ENCODE results near the gene AOC3. TPM values are rescaled to one million over a fixed set of nuclear protein-coding genes. Genes with fewer than 3 reads are reported as not detected.

Gene AOC3
- total and polyA plus RNA-seq, 2 of the 13 experiments (the other 11 are each of a cell fraction or from before 2014, with no cell fraction given) = 8.7 to 51.7 TPM

GRCh38 chr17:42886283-42887176 lies 35.5 kb downstream of the AOC3 start (continued):
- TF ChIP-seq, protein P1, sequence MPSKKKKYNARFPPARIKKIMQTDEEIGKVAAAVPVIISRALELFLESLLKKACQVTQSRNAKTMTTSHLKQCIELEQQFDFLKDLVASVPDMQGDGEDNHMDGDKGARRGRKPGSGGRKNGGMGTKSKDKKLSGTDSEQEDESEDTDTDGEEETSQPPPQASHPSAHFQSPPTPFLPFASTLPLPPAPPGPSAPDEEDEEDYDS (CRISPR knock-in tag; IDR thresholded peaks at IDR 0.05) = no peak; the same call in 1 of the 2 replicates
- peak; percentile 95; the same call in 1 of the 2 replicates for TF ChIP-seq ZNF691 (CRISPR knock-in tag; IDR thresholded peaks at IDR 0.05; ENCODE audit: borderline replicate concordance, low read depth)
- TF ChIP-seq, protein P2, sequence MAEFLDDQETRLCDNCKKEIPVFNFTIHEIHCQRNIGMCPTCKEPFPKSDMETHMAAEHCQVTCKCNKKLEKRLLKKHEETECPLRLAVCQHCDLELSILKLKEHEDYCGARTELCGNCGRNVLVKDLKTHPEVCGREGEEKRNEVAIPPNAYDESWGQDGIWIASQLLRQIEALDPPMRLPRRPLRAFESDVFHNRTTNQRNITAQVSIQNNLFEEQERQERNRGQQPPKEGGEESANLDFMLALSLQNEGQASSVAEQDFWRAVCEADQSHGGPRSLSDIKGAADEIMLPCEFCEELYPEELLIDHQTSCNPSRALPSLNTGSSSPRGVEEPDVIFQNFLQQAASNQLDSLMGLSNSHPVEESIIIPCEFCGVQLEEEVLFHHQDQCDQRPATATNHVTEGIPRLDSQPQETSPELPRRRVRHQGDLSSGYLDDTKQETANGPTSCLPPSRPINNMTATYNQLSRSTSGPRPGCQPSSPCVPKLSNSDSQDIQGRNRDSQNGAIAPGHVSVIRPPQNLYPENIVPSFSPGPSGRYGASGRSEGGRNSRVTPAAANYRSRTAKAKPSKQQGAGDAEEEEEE (CRISPR knock-in tag; IDR thresholded peaks at IDR 0.05; ENCODE audit: borderline replicate concordance) = 0 out of 2 replicates have a peak, but pooled peaks have one; percentile 46
- 0 out of 2 replicates have a peak, but pooled peaks have one; percentile 69 for TF ChIP-seq ZNF543 (CRISPR knock-in tag; IDR thresholded peaks at IDR 0.05)
- TF ChIP-seq ZNF292 (CRISPR knock-in tag; IDR thresholded peaks at IDR 0.05; ENCODE audit: borderline replicate concordance, low read depth) = peak; percentile 98
- no peak for TF ChIP-seq TCF12 (IDR thresholded peaks at IDR 0.05)
- TF ChIP-seq TCF12 (CRISPR knock-in tag; IDR thresholded peaks at IDR 0.05) = no peak
- peak; percentile 69 for TF ChIP-seq ZNF747 (CRISPR knock-in tag; IDR thresholded peaks at IDR 0.05; ENCODE audit: borderline replicate concordance)
- TF ChIP-seq KDM2A (CRISPR knock-in tag; IDR thresholded peaks at IDR 0.05; ENCODE audit: borderline replicate concordance, low read depth) = peak; percentile 78; the same call in 1 of the 2 replicates
- no peak for TF ChIP-seq ZFP62 (CRISPR knock-in tag; IDR thresholded peaks at IDR 0.05)
- TF ChIP-seq GFI1 (CRISPR knock-in tag; IDR thresholded peaks at IDR 0.05; ENCODE audit: borderline replicate concordance) = no peak
- TF ChIP-seq ZNF558 (CRISPR knock-in tag; IDR thresholded peaks at IDR 0.05; ENCODE audit: borderline replicate concordance) = no peak
- no peak for TF ChIP-seq SMARCE1 (IDR thresholded peaks at IDR 0.05; ENCODE audit: borderline replicate concordance)
- TF ChIP-seq AGO2 (optimal IDR thresholded peaks at IDR 0.05; ENCODE audit: low read depth, low read length) = no peak
- peak; percentile 44; the same call in 1 of the 2 replicates for TF ChIP-seq SP4 (CRISPR knock-in tag; IDR thresholded peaks at IDR 0.05)
- peak; percentile 63; the same call in 1 of the 2 replicates for TF ChIP-seq ZMYM4 (CRISPR knock-in tag; IDR thresholded peaks at IDR 0.05)
- TF ChIP-seq NR1H2 (CRISPR knock-in tag; IDR thresholded peaks at IDR 0.05; ENCODE audit: borderline replicate concordance, low read depth) = 0 out of 2 replicates have a peak, but pooled peaks have one; percentile 36
- TF ChIP-seq ZNF891 (CRISPR knock-in tag; IDR thresholded peaks at IDR 0.05) = peak; percentile 78; the same call in 1 of the 2 replicates
- peak; percentile 88 for TF ChIP-seq HNF4G (IDR thresholded peaks at IDR 0.05; ENCODE audit: borderline replicate concordance, low read depth, low read length)
- TF ChIP-seq HNF4G (CRISPR knock-in tag; IDR thresholded peaks at IDR 0.05; ENCODE audit: borderline replicate concordance, low read depth) = peak; percentile 98
- TF ChIP-seq TBX2 (CRISPR knock-in tag; IDR thresholded peaks at IDR 0.05; ENCODE audit: borderline replicate concordance) = peak; percentile 88
- peak; percentile 59; the same call in 1 of the 2 replicates for TF ChIP-seq SOX5 (CRISPR knock-in tag; IDR thresholded peaks at IDR 0.05; ENCODE audit: borderline replicate concordance)
- peak; percentile 70; the same call in 1 of the 2 replicates for TF ChIP-seq TARDBP (CRISPR knock-in tag; IDR thresholded peaks at IDR 0.05)

Measured in HepG2 (cell line).